Esophagus mucosa (tissue), 1 donor: Measurements from ENCODE around the gene PSMC5. TPM values are rescaled to one million over a fixed set of nuclear protein-coding genes. Genes with fewer than 3 reads are reported as not detected.
"Not testable (repeated sequence)": the region's sequence is repeated elsewhere in the genome, so short reads cannot be mapped to it uniquely, and the experiment has no call there.

Experiments
- ATAC-seq: fragments of 200-7000 bp; cut with Tn5 transposase; one replicate; pipeline ENCODE4 v1.9.1; 2020
- total RNA-seq: library from RNA; stranded (reverse); gene quantifications from one replicate; pipeline ENCODE4 v1.2.4, GENCODE V29; 2023
- donor health status: DM: yes; HTN: yes; CAD: no.

PSMC5 gene
- total RNA-seq, 1 donor from 2014 or later: 102 TPM

- ATAC-seq: not testable (repeated sequence)
These were observed 46.9 kb downstream of the PSMC5 start for GRCh38 chr17:63874061-63874626.

GRCh38 chr17:63874693-63875092 lies 47.5 kb downstream of the PSMC5 start:
- not testable (repeated sequence) for ATAC-seq

- ATAC-seq: not testable (repeated sequence)
These were observed 51.2 kb downstream of the PSMC5 start for GRCh38 chr17:63878413-63878812.

DNA sequence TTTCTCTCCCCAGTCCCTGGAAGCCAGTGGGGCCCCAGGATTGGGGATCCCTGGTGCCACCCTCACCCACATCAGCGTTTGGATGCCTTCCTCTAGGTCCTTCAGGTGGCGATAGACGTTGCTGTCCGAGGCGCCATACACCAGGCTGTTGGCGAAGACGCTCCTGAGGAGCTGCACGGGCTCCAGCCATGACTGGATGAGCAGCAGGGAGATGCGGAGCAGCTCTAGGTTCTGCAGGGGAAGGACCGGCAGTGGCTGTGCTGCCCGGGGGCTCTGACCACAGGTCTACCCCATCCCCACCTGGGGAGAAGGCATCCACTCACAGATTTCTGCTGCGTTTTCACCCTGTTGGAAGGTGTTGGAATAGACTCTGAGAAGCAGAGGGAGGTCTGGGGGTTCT lies 53.5 kb downstream of the PSMC5 start:
- ATAC-seq: no peak

DNA sequence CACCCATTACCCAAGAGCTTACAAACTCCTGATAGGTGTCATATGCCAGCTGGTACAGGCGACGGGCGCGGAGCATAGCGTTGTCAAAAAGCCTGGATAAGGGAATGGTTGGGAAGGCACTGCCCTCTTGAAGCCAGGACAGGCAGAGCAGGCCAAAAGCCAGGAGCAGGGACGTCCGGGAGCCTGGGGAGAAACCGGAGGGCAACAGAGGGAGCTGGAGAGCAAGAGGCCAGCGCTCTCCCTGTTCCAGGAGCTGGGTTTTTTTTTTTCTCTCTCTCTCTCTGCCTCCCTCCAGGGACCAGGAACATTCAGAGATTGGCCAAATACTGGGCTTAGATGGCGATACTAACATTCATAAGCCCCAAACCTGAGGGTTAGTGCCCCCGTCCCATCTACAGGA lies 54.1 kb downstream of the PSMC5 start:
- ATAC-seq: not testable (repeated sequence)

Other genes with a start within 250 kb of the PSMC5 start
- gene TACO1, start 226.5 kb upstream of the PSMC5 start, total RNA-seq: 18.0 TPM
- gene MAP3K3, start 205.0 kb upstream of the PSMC5 start, total RNA-seq: 9.2 TPM
- 2.8 TPM for gene LIMD2, start 127.3 kb upstream of the PSMC5 start, total RNA-seq
- gene STRADA, start 85.6 kb upstream of the PSMC5 start, total RNA-seq: 22.2 TPM
- 50.6 TPM for gene CCDC47, start 53.8 kb upstream of the PSMC5 start, total RNA-seq
- gene DDX42, start 53.3 kb upstream of the PSMC5 start, total RNA-seq: 56.1 TPM
- 18.7 TPM for gene FTSJ3, start 232 bp downstream of the PSMC5 start, total RNA-seq
- 68.3 TPM for gene SMARCD2, start 15.3 kb downstream of the PSMC5 start, total RNA-seq
- not detected for gene CSH2, start 46.2 kb downstream of the PSMC5 start, total RNA-seq
- gene GH2, start 54.5 kb downstream of the PSMC5 start, total RNA-seq: not detected
- gene CSH1, start 69.1 kb downstream of the PSMC5 start, total RNA-seq: not detected
- gene CSHL1, start 83.8 kb downstream of the PSMC5 start, total RNA-seq: not detected
- gene GH1, start 91.4 kb downstream of the PSMC5 start, total RNA-seq: not detected
- gene CD79B, start 104.9 kb downstream of the PSMC5 start, total RNA-seq: 1.9 TPM
- 0.12 TPM for gene SCN4A, start 145.5 kb downstream of the PSMC5 start, total RNA-seq
- not detected for gene PRR29, start 170.9 kb downstream of the PSMC5 start, total RNA-seq
- gene ICAM2, start 193.2 kb downstream of the PSMC5 start, total RNA-seq: 3.5 TPM